ENCODE measurements around the gene RCAN3.

The RCAN3 gene

DNA sequence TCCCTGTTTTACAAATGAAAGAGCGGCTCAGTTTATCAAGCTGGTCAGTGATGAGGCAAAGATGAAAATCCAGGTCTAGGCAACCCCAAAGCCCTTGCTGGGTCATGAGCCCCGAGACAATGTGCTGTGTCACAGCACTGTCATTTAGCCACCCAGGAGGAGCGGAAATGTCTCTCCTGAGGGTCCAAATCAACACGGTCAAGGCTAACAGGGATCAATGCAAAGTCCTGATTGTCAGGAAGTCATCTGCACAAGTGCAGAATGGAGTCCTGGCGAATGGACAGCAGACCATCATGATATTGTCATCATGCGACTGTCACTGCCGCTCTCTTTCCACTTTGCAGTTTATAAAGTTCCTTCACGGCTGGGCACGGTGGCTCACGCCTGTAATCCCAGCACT lies 83.5 kb downstream of the RCAN3 start:
- DNase-seq = no peak

DNA sequence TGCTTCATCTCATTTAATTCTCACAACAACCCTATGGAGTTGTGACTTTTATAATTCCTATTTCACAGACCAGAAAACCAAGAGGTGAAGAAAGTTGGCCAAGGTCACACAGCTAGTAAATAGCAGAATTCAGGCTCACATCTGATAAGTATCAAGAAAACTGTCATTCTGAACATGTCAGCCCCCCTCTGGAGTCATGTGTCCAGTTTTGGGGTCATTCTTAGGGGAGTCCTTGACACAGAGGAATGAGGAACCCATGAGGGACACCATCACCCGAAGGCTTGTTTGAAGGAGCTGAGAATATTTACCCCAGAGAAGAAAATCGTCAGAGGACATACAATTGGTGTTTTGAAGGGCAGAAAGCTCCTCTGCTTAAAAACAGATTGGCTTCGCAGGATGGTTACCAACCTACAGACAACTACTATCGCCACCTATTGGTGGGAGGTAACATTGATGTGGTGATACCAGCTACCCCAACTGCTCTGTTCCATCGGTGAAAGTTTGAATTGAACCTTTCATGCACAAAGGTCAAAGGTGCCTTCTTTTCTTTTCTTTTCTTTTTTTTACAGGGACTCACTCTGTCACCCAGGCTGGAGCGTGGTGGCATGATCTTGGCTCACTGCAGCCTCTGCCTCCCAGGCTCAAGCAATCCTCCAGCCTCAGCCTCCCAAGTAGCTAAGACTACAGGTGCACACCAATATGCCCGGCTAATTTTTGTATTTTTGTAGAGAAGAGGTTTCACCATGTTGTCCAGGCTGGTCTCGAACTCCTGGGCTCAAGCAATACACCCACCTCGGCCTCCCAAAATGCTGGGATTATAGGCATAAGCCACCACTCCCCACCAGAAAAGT lies 84.6 kb downstream of the RCAN3 start:
- peak; percentile 69 for DNase-seq

DNA sequence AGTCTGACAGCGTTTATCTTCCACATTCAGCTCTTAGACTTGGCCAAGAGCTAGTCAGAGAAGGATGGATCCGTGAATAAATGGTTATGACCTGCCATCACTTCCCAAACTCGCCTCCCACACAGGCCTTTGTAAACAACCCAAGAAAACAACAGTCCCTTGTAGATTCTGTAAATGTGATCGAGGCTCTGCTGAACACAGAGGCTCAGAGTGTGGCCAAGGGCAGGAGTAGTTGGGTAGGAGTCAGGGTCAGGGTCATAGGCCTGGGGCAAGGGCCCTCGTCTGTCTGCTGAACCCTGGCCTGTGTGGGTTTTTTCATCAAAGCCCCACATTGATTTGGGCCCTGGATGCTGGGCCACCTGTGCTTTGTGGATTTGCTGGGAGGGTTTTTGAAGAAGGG lies 85.9 kb downstream of the RCAN3 start:
- DNase-seq = no peak

DNA sequence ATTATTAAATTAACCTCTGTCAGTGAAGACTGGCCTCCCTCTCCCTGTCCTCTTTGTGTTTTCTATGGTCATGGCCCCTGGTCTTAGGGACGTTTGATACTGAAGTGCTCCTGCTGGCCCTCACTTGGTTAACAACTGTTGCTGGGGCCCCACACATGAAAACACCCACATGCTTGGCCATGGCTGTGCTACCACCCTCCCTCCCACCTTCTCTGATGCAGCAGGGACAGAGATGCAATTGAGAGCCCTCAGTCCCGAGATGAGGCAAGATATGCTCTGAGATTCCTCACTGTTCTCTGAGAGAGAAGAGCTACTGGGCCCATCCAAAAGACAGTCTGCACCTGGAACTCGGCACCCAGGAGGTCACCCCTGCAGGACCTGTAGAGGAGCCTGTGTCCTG lies 86.6 kb downstream of the RCAN3 start:
- no peak for DNase-seq
